KMS-11 (cell line): ENCODE data around the gene SPINT1.

Source experiments
- H2AFZ ChIP-seq: fragments of 200-600 bp; sonication (generic); 2 replicates; pipeline ENCODE4 v1.6.1; 2016; ENCODE audit warnings: antibody characterized with exemption, mixed run types, low read depth
- H3K27ac ChIP-seq: fragments of 200-600 bp; sonication (generic); 2 replicates; pipeline ENCODE4 v1.6.1; 2016; ENCODE audit warnings: mild to moderate bottlenecking, mixed run types
- H3K27me3 ChIP-seq: fragments of 200-600 bp; sonication (generic); 2 replicates; pipeline ENCODE4 v1.6.1; 2017; ENCODE audit warnings: mild to moderate bottlenecking, low read depth, mixed run types, moderate library complexity; ENCODE audit not compliant: insufficient read depth
- H3K36me3 ChIP-seq: fragments of 200-600 bp; sonication (generic); 2 replicates; pipeline ENCODE4 v1.6.1; 2017; ENCODE audit warnings: mild to moderate bottlenecking, mixed run types; ENCODE audit not compliant: insufficient read depth
- H3K4me1 ChIP-seq: fragments of 200-600 bp; sonication (generic); 2 replicates; pipeline ENCODE4 v1.6.1; 2016; ENCODE audit warnings: mild to moderate bottlenecking, low read depth, mixed run types; ENCODE audit not compliant: poor library complexity, severe bottlenecking
- H3K4me2 ChIP-seq: fragments of 200-600 bp; sonication (generic); 2 replicates; pipeline ENCODE4 v1.7.0; 2016; ENCODE audit warnings: mild to moderate bottlenecking, mixed run types
- H3K4me3 ChIP-seq: fragments of 200-600 bp; sonication (generic); IDR thresholded peaks from 2 replicates; pipeline ENCODE4 v1.6.1; 2017; ENCODE audit warnings: low read depth, low read length, mixed read lengths; ENCODE audit not compliant: insufficient read depth
- H3K79me2 ChIP-seq: fragments of 200-600 bp; sonication (generic); 2 replicates; pipeline ENCODE4 v1.6.1; 2016; ENCODE audit warnings: low read depth, mixed run types; ENCODE audit not compliant: insufficient read depth
- H3K9ac ChIP-seq: fragments of 200-600 bp; sonication (generic); 2 replicates; pipeline ENCODE4 v1.6.1; 2016; ENCODE audit warnings: mild to moderate bottlenecking, mixed run types
- H4K20me1 ChIP-seq: fragments of 200-600 bp; sonication (generic); 2 replicates; pipeline ENCODE4 v1.6.1; 2016; ENCODE audit warnings: mild to moderate bottlenecking, mixed run types; ENCODE audit not compliant: insufficient read depth
- CTCF ChIP-seq: fragments of 200-600 bp; sonication (generic); conservative IDR thresholded peaks from 2 replicates; pipeline ENCODE4 v1.6.1; 2017; ENCODE audit warnings: low read depth, mild to moderate bottlenecking, antibody characterized with exemption, low read length, moderate library complexity, mixed read lengths

SPINT1 gene

GRCh38 chr15:40841741-40842140 is 2.1 kb upstream of the SPINT1 start:
- no peak overlapping the region for H3K4me2 ChIP-seq
- no peaks in the 10 kb centered on the region for H3K79me2 ChIP-seq
- no peak overlapping the region for H3K4me3 ChIP-seq
- H3K4me1 ChIP-seq, result peaks cover under 1% of the 10 kb centered on the region
- no peaks in the 10 kb centered on the region for H3K36me3 ChIP-seq
- TF ChIP-seq CTCF, result no peak
- H3K9ac ChIP-seq, result no peak overlapping the region
- H3K27me3 ChIP-seq, result peaks cover 4% of the 10 kb centered on the region
- H2AFZ ChIP-seq, result no peak overlapping the region
- no peaks in the 10 kb centered on the region for H4K20me1 ChIP-seq
- H3K27ac ChIP-seq, result no peak overlapping the region

- Histone ChIP-seq H3K36me3 (no peaks in the 10 kb centered on the region), H3K27ac (no peak overlapping the region), H3K27me3 (peaks cover 4% of the 10 kb centered on the region), H3K4me3 (no peak overlapping the region), H2AFZ (peak overlapping the region; percentile 41), H3K9ac (no peak overlapping the region), H3K79me2 (no peaks in the 10 kb centered on the region), H3K4me1 (peaks cover 12% of the 10 kb centered on the region), H3K4me2 (no peak overlapping the region), H4K20me1 (no peaks in the 10 kb centered on the region)
- TF ChIP-seq CTCF, result no peak
Measured at GRCh38 chr15:40843261-40843884, 475 bp upstream of the SPINT1 start.

GRCh38 chr15:40844696-40845030 is 815 bp downstream of the SPINT1 start:
- Histone ChIP-seq H3K4me3 (no peak overlapping the region), H3K4me1 (peaks cover 12% of the 10 kb centered on the region), H3K27me3 (peaks cover 4% of the 10 kb centered on the region), H4K20me1 (no peaks in the 10 kb centered on the region), H2AFZ (no peak overlapping the region), H3K27ac (no peak overlapping the region), H3K4me2 (no peak overlapping the region), H3K36me3 (no peaks in the 10 kb centered on the region), H3K9ac (no peak overlapping the region), H3K79me2 (no peaks in the 10 kb centered on the region)
- TF ChIP-seq CTCF, result no peak

GRCh38 chr15:40845036-40845435 is 1.2 kb downstream of the SPINT1 start:
- peaks cover 4% of the 10 kb centered on the region for H3K27me3 ChIP-seq
- H3K4me2 ChIP-seq, result no peak overlapping the region
- H4K20me1 ChIP-seq, result no peaks in the 10 kb centered on the region
- no peaks in the 10 kb centered on the region for H3K36me3 ChIP-seq
- no peak overlapping the region for H3K4me3 ChIP-seq
- no peak overlapping the region for H3K9ac ChIP-seq
- no peak overlapping the region for H2AFZ ChIP-seq
- no peak for TF ChIP-seq CTCF
- H3K79me2 ChIP-seq, result no peaks in the 10 kb centered on the region
- H3K27ac ChIP-seq, result no peak overlapping the region
- H3K4me1 ChIP-seq, result peaks cover 12% of the 10 kb centered on the region
